Natural killer cell (primary cell): ENCODE data around the gene SRXN1. TPM values are rescaled to one million over a fixed set of nuclear protein-coding genes. Genes with fewer than 3 reads are reported as not detected.

Experiments used
- ATAC-seq, 3 donors: fragments of 150-1000 bp in 2 of 3; fragments of 200-7000 bp in 1 of 3; cut with Tn5 transposase; 1 replicate in 1 of 3; 2 replicates in 2 of 3; pipeline ENCODE4 v1.10.0; 2021; ENCODE audit warnings: mild to moderate bottlenecking in 2 of 3, moderate library complexity in 2 of 3
- DNase-seq, 2 donors: peaks; one replicate each; pipeline versions ENCODE4 v3.0.0 to v3.0.0-alpha.2; 2013 to 2021; ENCODE audit warnings: mixed read lengths in 1 of 2
- H3K27ac ChIP-seq: one replicate; pipeline ENCODE4 v1.5.1; 2013; ENCODE audit warnings: mild to moderate bottlenecking, low read length
- H3K27me3 ChIP-seq: one replicate; pipeline ENCODE4 v1.6.1; 2013; ENCODE audit warnings: low read length; ENCODE audit not compliant: control insufficient read depth, insufficient read depth
- H3K36me3 ChIP-seq: one replicate; pipeline ENCODE4 v1.6.1; 2013; ENCODE audit warnings: low read length; ENCODE audit not compliant: control insufficient read depth, insufficient read depth
- H3K4me1 ChIP-seq: one replicate; pipeline ENCODE4 v1.6.1; 2013; ENCODE audit warnings: low read length; ENCODE audit not compliant: control insufficient read depth, insufficient read depth
- H3K4me3 ChIP-seq: one replicate; pipeline ENCODE4 v1.5.1; 2013; ENCODE audit warnings: low read length
- H3K9me3 ChIP-seq: one replicate; pipeline ENCODE4 v1.6.1; 2013; ENCODE audit warnings: low read length; ENCODE audit not compliant: control insufficient read depth, insufficient read depth
- H3K27ac Mint-ChIP-seq, 2 donors: one replicate each; pipeline ENCODE4 v1.8.0; 2022; ENCODE audit warnings: mild to moderate bottlenecking in 2 of 2, mixed read lengths in 2 of 2, moderate library complexity in 1 of 2
- H3K27me3 Mint-ChIP-seq, 2 donors: one replicate each; pipeline ENCODE4 v1.8.0; 2022; ENCODE audit warnings: low read depth in 2 of 2, mixed read lengths in 2 of 2
- H3K36me3 Mint-ChIP-seq: one replicate; pipeline ENCODE4 v1.8.0; 2022; ENCODE audit warnings: mixed read lengths
- H3K4me1 Mint-ChIP-seq, 2 donors: one replicate each; pipeline ENCODE4 v1.8.0; 2022; ENCODE audit warnings: mixed read lengths in 2 of 2
- H3K4me3 Mint-ChIP-seq: one replicate; pipeline ENCODE4 v1.8.0; 2022; ENCODE audit warnings: mild to moderate bottlenecking, moderate library complexity, mixed read lengths
- H3K9me3 Mint-ChIP-seq, 2 donors: one replicate each; pipeline ENCODE4 v1.8.0; 2022; ENCODE audit warnings: mixed read lengths in 2 of 2
- CTCF ChIP-seq: fragments of 200-600 bp; IDR thresholded peaks from one replicate; pipeline ENCODE4 v1.8.0; 2022; ENCODE audit warnings: antibody characterized with exemption
- WGBS: methylation state at CpG from one replicate; pipeline ENCODE4 v1.1.7; 2013; ENCODE audit warnings: missing lambda C conversion rate; ENCODE audit not compliant: insufficient coverage; 5-methylcytosine and 5-hydroxymethylcytosine counted together
- intact Hi-C: fragments of 100-400 bp; cut with micrococcal nuclease; formaldehyde crosslinking; loops from one replicate; pipeline ENCODE4 v1.14.2; 2022
- total RNA-seq, 4 donors: library from RNA; stranded (reverse); fragments of 120-200 nt in 1 of 4; gene quantifications; one replicate each; pipeline versions ENCODE4 v1.2.3 to v1.2.4, GENCODE V29; 2013 to 2022

The SRXN1 gene
- total RNA-seq, 3 donors from 2014 or later (not counting 1 experiment from before 2014, with no cell fraction given), result 9.1 to 16.7 (median 11.6) TPM

GRCh38 chr20:684676-685319, 31.8 kb upstream of the SRXN1 start:
- intact Hi-C loops, result no loop called here
- 91% methylated on average over 4 of the region's 4 CpGs for WGBS
- peaks cover 14 to 15% of the 10 kb centered on the region in 2 donors for H3K27me3 Mint-ChIP-seq

GRCh38 chr20:682123-682522, 29.1 kb upstream of the SRXN1 start:
- peaks cover 16% of the 10 kb centered on the region for H3K27me3 ChIP-seq
- no peak for DNase-seq
- H3K4me1 Mint-ChIP-seq, result no peaks in the 10 kb centered on the region
- no peaks in the 10 kb centered on the region for H3K36me3 Mint-ChIP-seq
- H3K9me3 Mint-ChIP-seq, result no peaks in the 10 kb centered on the region
- H3K27ac Mint-ChIP-seq, result no peak overlapping the region
- H3K4me1 ChIP-seq, result no peaks in the 10 kb centered on the region
- no peaks in the 10 kb centered on the region for H3K9me3 ChIP-seq
- TF ChIP-seq CTCF, result no peak
- no peak overlapping the region for H3K4me3 Mint-ChIP-seq
- ATAC-seq, result no peak
- peaks cover 22 to 26% of the 10 kb centered on the region in 2 donors for H3K27me3 Mint-ChIP-seq
- intact Hi-C loops, result no loop called here
- no peaks in the 10 kb centered on the region for H3K36me3 ChIP-seq
- H3K4me3 ChIP-seq, result no peak overlapping the region
- no CpG with 5 or more reads among the region's 1 CpG for WGBS
- no peak overlapping the region for H3K27ac ChIP-seq

More at GRCh38 chr20:684676-685319, 31.8 kb upstream of the SRXN1 start:
- H3K36me3 ChIP-seq, result no peaks in the 10 kb centered on the region
- Mint-ChIP-seq H3K36me3 (no peaks in the 10 kb centered on the region), H3K4me3 (no peak overlapping the region), H3K27ac (no peak overlapping the region), H3K4me1 (no peaks in the 10 kb centered on the region), H3K9me3 (no peaks in the 10 kb centered on the region)
- no peak overlapping the region for H3K27ac ChIP-seq
- no peak for TF ChIP-seq CTCF
- no peaks in the 10 kb centered on the region for H3K9me3 ChIP-seq
- H3K4me3 ChIP-seq, result no peak overlapping the region
- no peaks in the 10 kb centered on the region for H3K4me1 ChIP-seq
- ATAC-seq, result no peak
- H3K27me3 ChIP-seq, result no peaks in the 10 kb centered on the region
- no peak for DNase-seq

- Mint-ChIP-seq H3K4me3 (no peak overlapping the region), H3K36me3 (no peaks in the 10 kb centered on the region), H3K4me1 (peaks cover 6% of the 10 kb centered on the region in 2 donors), H3K9me3 (no peaks in the 10 kb centered on the region), H3K27ac (no peak overlapping the region), H3K27me3 (peaks cover 32 to 33% of the 10 kb centered on the region in 2 donors)
- no peak for TF ChIP-seq CTCF
- ATAC-seq (no peak), DNase-seq (no peak)
- Histone ChIP-seq H3K27me3 (peaks cover 30% of the 10 kb centered on the region), H3K4me3 (no peak overlapping the region), H3K36me3 (no peaks in the 10 kb centered on the region), H3K4me1 (peaks cover 12% of the 10 kb centered on the region), H3K27ac (no peak overlapping the region), H3K9me3 (no peaks in the 10 kb centered on the region)
- WGBS, result 95% methylated on average over 2 of the region's 2 CpGs
- intact Hi-C loops, result no loop called here
Measured at GRCh38 chr20:680638-681187, 27.7 kb upstream of the SRXN1 start.
